Stimulated activated CD8-positive, alpha-beta memory T cell treated with anti-CD3 and anti-CD28 coated beads, Interleukin-15, amount 100 ng/mL, for 48 hours (primary cell): ENCODE measurements around the gene CCDC71.

Experiments
- DNase-seq, 2 donors: peaks; one replicate each; pipeline ENCODE4 v3.0.0-alpha.2; 2020; ENCODE audit warnings: low read depth in 2 of 2

The CCDC71 gene

GRCh38 chr3:49131576-49131975, 34.6 kb downstream of the CCDC71 start:
- no peak for DNase-seq

- no peak for DNase-seq
Measured at GRCh38 chr3:49131040-49131439, 35.1 kb downstream of the CCDC71 start.

GRCh38 chr3:49124991-49125670, 41.0 kb downstream of the CCDC71 start:
- no peak for DNase-seq

DNA sequence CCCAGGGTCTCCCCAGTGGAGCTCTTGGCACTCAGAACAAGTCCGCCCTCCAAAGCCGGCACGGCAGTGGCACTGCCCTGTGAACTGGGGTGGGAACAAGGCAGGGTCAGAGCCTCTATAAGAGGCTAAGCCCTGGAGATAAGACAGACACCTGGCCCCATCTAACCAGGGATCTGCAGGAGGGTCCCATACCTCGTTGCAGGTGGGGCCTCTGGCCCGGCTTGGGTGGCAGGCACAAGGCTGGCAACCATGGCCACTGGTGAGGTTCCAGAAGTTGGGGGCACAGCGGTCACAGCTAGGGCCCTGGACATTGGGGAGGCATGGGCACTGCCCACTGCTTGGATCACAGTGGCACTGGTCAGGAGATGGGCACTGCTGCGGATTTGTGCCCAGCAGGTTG, 41.9 kb downstream of the CCDC71 start:
- DNase-seq = no peak

GRCh38 chr3:49123687-49124086, 42.4 kb downstream of the CCDC71 start:
- no peak for DNase-seq

- no peak for DNase-seq
Measured at GRCh38 chr3:49122886-49123545, 43.1 kb downstream of the CCDC71 start.

GRCh38 chr3:49122451-49122850, 43.7 kb downstream of the CCDC71 start:
- DNase-seq = no peak

- DNase-seq = no peak
Measured at GRCh38 chr3:49122022-49122421, 44.1 kb downstream of the CCDC71 start.

- no peak for DNase-seq
Measured at GRCh38 chr3:49121132-49121736, 44.9 kb downstream of the CCDC71 start.

DNA sequence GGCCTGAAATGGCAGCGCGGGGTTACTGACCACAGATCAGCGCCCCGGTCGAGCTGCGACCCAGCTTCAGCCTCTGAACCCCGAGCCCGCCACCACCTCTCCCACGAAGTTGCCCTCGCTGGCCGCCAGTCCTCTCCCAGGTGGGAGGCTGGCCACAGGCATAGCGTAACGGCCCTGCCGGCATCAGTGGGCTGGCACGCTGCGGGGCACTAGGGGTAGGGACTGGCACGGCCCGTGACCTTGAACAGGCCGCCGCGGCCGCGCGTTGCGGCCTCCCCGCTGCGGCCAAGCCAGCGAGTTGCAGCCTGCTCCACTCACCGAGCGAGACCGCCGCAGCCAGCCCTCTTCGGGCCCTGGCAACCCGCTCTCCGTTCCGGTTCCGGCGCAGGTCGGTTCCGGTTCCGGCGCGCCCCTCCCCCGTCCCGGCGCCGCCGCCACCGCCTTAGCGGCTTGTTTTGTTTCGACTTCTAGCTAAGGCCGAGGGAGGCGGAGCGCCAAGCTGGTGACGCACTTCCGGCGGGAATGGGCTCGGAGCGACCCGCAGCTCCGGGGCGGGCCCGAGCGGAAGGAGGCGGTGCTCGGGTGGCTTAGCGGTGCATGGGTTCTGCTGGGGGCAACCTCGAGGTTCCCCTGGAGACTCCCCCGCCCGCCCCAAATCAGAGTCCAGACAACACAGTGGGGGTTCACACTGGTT, 45.5 kb downstream of the CCDC71 start, which contains the start of gene USP19:
Gene USP19, minus strand, starts transcription at position 386 of the 694 bp plus-strand sequence. CDS start 1,678 bp downstream, outside the sequence.
- DNase-seq = peak; percentile 91 to 95

GRCh38 chr3:49120096-49120437, 46.1 kb downstream of the CCDC71 start:
- no peak for DNase-seq

DNA sequence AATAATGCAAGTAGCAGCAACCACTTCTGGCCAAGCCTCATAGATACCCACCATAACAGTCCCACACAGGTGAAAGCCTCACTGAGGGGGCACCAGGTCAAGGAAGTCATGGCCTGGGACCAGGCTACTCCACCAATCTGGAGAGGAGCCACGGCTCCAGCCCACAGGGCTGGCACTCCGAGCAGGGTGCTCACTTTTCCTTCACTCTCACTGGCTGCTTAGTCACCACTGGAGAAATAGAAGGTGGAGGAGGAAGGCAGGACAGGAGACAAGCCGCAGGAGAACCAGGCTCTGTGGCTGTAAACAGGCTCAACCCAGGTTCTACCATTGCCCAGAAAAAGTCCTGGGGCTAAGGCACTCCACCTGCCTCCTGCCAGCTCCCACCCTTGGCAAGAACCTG, 46.7 kb downstream of the CCDC71 start:
- DNase-seq = no peak

- no peak for DNase-seq
Measured at GRCh38 chr3:49119036-49119435, 47.1 kb downstream of the CCDC71 start.
